IgD-negative memory B cell (primary cell): Measurements from ENCODE around the gene MEGF6. TPM values are rescaled to one million over a fixed set of nuclear protein-coding genes. Genes with fewer than 3 reads are reported as not detected.
"Not testable (repeated sequence)": the region's sequence is repeated elsewhere in the genome, so short reads cannot be mapped to it uniquely, and the experiment has no call there.

Source experiments
- H3K27ac Mint-ChIP-seq, 3 donors: one replicate each; pipeline ENCODE4 v1.8.0; 2020 to 2022; ENCODE audit warnings: mild to moderate bottlenecking in 3 of 3, mixed read lengths in 3 of 3, moderate library complexity in 1 of 3
- H3K27me3 Mint-ChIP-seq: one replicate; pipeline ENCODE4 v1.8.0; 2021; ENCODE audit warnings: mixed read lengths
- H3K36me3 Mint-ChIP-seq: one replicate; pipeline ENCODE4 v1.8.0; 2020; ENCODE audit warnings: mild to moderate bottlenecking, mixed read lengths
- H3K4me1 Mint-ChIP-seq, 3 donors: one replicate each; pipeline ENCODE4 v1.8.0; 2020 to 2022; ENCODE audit warnings: mixed read lengths in 3 of 3, mild to moderate bottlenecking in 1 of 3
- H3K4me3 Mint-ChIP-seq, 4 donors: one replicate each; pipeline ENCODE4 v1.8.0; 2020 to 2022; ENCODE audit warnings: mild to moderate bottlenecking in 4 of 4, mixed read lengths in 4 of 4, moderate library complexity in 3 of 4
- H3K9me3 Mint-ChIP-seq, 3 donors: one replicate each; pipeline ENCODE4 v1.8.0; 2020 to 2021; ENCODE audit warnings: mixed read lengths in 3 of 3, mild to moderate bottlenecking in 1 of 3
- polyA plus RNA-seq: library from polyadenylated mRNA; unstranded; fragments of 300-500 nt; fragmentation: Illumina TruSeq; gene quantifications from one replicate; pipeline ENCODE4 v1.2.3, GENCODE V29; 2021

The MEGF6 gene
- polyA plus RNA-seq, 1 donor from 2014 or later: 2.3 TPM

- peaks cover 2% of the 10 kb centered on the region for H3K36me3 Mint-ChIP-seq
- H3K27me3 Mint-ChIP-seq: peaks cover 8% of the 10 kb centered on the region
- H3K27ac Mint-ChIP-seq: no peak overlapping the region
- peaks cover 0 to 3% (median 0%) of the 10 kb centered on the region in 3 donors for H3K4me1 Mint-ChIP-seq
- H3K4me3 Mint-ChIP-seq: peak overlapping the region in 2 of 4 donors; percentile 23 to 60
- H3K9me3 Mint-ChIP-seq: no peaks in the 10 kb centered on the region
Measured at GRCh38 chr1:3577711-3578432, 33.4 kb downstream of the MEGF6 start.

- no peak overlapping the region for H3K27ac Mint-ChIP-seq
- peak overlapping the region in 1 of 4 donors; percentile 60 for H3K4me3 Mint-ChIP-seq
- peaks cover 2% of the 10 kb centered on the region for H3K36me3 Mint-ChIP-seq
- no peaks in the 10 kb centered on the region for H3K9me3 Mint-ChIP-seq
- H3K27me3 Mint-ChIP-seq: peaks cover 8% of the 10 kb centered on the region
- peaks cover 0 to 3% (median 0%) of the 10 kb centered on the region in 3 donors for H3K4me1 Mint-ChIP-seq
Measured at GRCh38 chr1:3577300-3577699, 34.0 kb downstream of the MEGF6 start.

- H3K27me3 Mint-ChIP-seq: peaks cover 8% of the 10 kb centered on the region
- H3K4me3 Mint-ChIP-seq: no peak overlapping the region
- peak overlapping the region in 1 of 3 donors; percentile 76 for H3K27ac Mint-ChIP-seq
- peaks cover 0 to 3% (median 0%) of the 10 kb centered on the region in 3 donors for H3K4me1 Mint-ChIP-seq
- H3K9me3 Mint-ChIP-seq: no peaks in the 10 kb centered on the region
- H3K36me3 Mint-ChIP-seq: peaks cover 2% of the 10 kb centered on the region
Measured at GRCh38 chr1:3575993-3576392, 35.3 kb downstream of the MEGF6 start.

GRCh38 chr1:3575515-3575914 is 35.8 kb downstream of the MEGF6 start:
- H3K27me3 Mint-ChIP-seq, H3K36me3 Mint-ChIP-seq, H3K9me3 Mint-ChIP-seq, H3K4me1 Mint-ChIP-seq: not testable (repeated sequence)
- peak overlapping the region in 1 of 4 donors; percentile 72 for H3K4me3 Mint-ChIP-seq
- peak overlapping the region in 1 of 3 donors; percentile 76 for H3K27ac Mint-ChIP-seq

- H3K4me1 Mint-ChIP-seq: peaks cover 0 to 3% (median 0%) of the 10 kb centered on the region in 3 donors
- H3K27me3 Mint-ChIP-seq: peaks cover 3% of the 10 kb centered on the region
- H3K9me3 Mint-ChIP-seq: no peaks in the 10 kb centered on the region
- H3K27ac Mint-ChIP-seq: no peak overlapping the region
- peaks cover 2% of the 10 kb centered on the region for H3K36me3 Mint-ChIP-seq
- H3K4me3 Mint-ChIP-seq: no peak overlapping the region
Measured at GRCh38 chr1:3573500-3573899, 37.8 kb downstream of the MEGF6 start.

GRCh38 chr1:3572638-3573037 is 38.7 kb downstream of the MEGF6 start:
- H3K9me3 Mint-ChIP-seq, H3K27me3 Mint-ChIP-seq, H3K27ac Mint-ChIP-seq, H3K4me1 Mint-ChIP-seq, H3K36me3 Mint-ChIP-seq: not testable (repeated sequence)
- peak overlapping the region in 1 of 4 donors; percentile 5 for H3K4me3 Mint-ChIP-seq

GRCh38 chr1:3571263-3571662 is 40.0 kb downstream of the MEGF6 start:
- H3K27ac Mint-ChIP-seq: no peak overlapping the region
- no peaks in the 10 kb centered on the region for H3K9me3 Mint-ChIP-seq
- H3K27me3 Mint-ChIP-seq: peaks cover 1% of the 10 kb centered on the region
- peaks cover 2% of the 10 kb centered on the region for H3K36me3 Mint-ChIP-seq
- no peak overlapping the region for H3K4me3 Mint-ChIP-seq
- H3K4me1 Mint-ChIP-seq: no peaks in the 10 kb centered on the region

GRCh38 chr1:3570066-3570986 is 41.0 kb downstream of the MEGF6 start:
- H3K9me3 Mint-ChIP-seq: no peaks in the 10 kb centered on the region
- H3K36me3 Mint-ChIP-seq: peaks cover 2% of the 10 kb centered on the region
- H3K27ac Mint-ChIP-seq: peak overlapping the region in 1 of 3 donors; percentile 71
- peak overlapping the region in 1 of 4 donors; percentile 58 for H3K4me3 Mint-ChIP-seq
- no peaks in the 10 kb centered on the region for H3K4me1 Mint-ChIP-seq
- peaks cover 1% of the 10 kb centered on the region for H3K27me3 Mint-ChIP-seq

GRCh38 chr1:3569436-3569835 is 41.9 kb downstream of the MEGF6 start:
- H3K27ac Mint-ChIP-seq: no peak overlapping the region
- H3K4me1 Mint-ChIP-seq: no peaks in the 10 kb centered on the region
- peaks cover 2% of the 10 kb centered on the region for H3K36me3 Mint-ChIP-seq
- H3K27me3 Mint-ChIP-seq: peaks cover 1% of the 10 kb centered on the region
- no peak overlapping the region for H3K4me3 Mint-ChIP-seq
- H3K9me3 Mint-ChIP-seq: no peaks in the 10 kb centered on the region

- H3K27me3 Mint-ChIP-seq: no peaks in the 10 kb centered on the region
- H3K27ac Mint-ChIP-seq: no peak overlapping the region
- no peaks in the 10 kb centered on the region for H3K36me3 Mint-ChIP-seq
- no peak overlapping the region for H3K4me3 Mint-ChIP-seq
- H3K9me3 Mint-ChIP-seq: no peaks in the 10 kb centered on the region
- H3K4me1 Mint-ChIP-seq: no peaks in the 10 kb centered on the region
Measured at GRCh38 chr1:3568815-3569435, 42.4 kb downstream of the MEGF6 start.

GRCh38 chr1:3566951-3567804 is 44.1 kb downstream of the MEGF6 start:
- Mint-ChIP-seq H3K27ac (no peak overlapping the region), H3K4me1 (no peaks in the 10 kb centered on the region), H3K36me3 (no peaks in the 10 kb centered on the region), H3K9me3 (no peaks in the 10 kb centered on the region), H3K4me3 (no peak overlapping the region), H3K27me3 (peaks cover 2% of the 10 kb centered on the region)

GRCh38 chr1:3566003-3566885 is 45.1 kb downstream of the MEGF6 start:
- Mint-ChIP-seq H3K9me3 (no peaks in the 10 kb centered on the region), H3K4me1 (no peaks in the 10 kb centered on the region), H3K36me3 (no peaks in the 10 kb centered on the region)

GRCh38 chr1:3564921-3565831 is 46.1 kb downstream of the MEGF6 start:
- Mint-ChIP-seq H3K36me3 (no peaks in the 10 kb centered on the region), H3K9me3 (no peaks in the 10 kb centered on the region), H3K27ac (no peak overlapping the region), H3K4me1 (no peaks in the 10 kb centered on the region), H3K27me3 (peaks cover 2% of the 10 kb centered on the region), H3K4me3 (no peak overlapping the region)

More at GRCh38 chr1:3566003-3566885, 45.1 kb downstream of the MEGF6 start:
- no peak overlapping the region for H3K27ac Mint-ChIP-seq
- peaks cover 2% of the 10 kb centered on the region for H3K27me3 Mint-ChIP-seq
- no peak overlapping the region for H3K4me3 Mint-ChIP-seq
